DMS 273 (cell line): ENCODE results near the gene MINAR1.

Experiments used
- DNase-seq: peaks from one replicate; lab custom pipeline; 2025; ENCODE audit not compliant: unreplicated experiment; lab: John Stamatoyannopoulos, UW

MINAR1 gene

DNA sequence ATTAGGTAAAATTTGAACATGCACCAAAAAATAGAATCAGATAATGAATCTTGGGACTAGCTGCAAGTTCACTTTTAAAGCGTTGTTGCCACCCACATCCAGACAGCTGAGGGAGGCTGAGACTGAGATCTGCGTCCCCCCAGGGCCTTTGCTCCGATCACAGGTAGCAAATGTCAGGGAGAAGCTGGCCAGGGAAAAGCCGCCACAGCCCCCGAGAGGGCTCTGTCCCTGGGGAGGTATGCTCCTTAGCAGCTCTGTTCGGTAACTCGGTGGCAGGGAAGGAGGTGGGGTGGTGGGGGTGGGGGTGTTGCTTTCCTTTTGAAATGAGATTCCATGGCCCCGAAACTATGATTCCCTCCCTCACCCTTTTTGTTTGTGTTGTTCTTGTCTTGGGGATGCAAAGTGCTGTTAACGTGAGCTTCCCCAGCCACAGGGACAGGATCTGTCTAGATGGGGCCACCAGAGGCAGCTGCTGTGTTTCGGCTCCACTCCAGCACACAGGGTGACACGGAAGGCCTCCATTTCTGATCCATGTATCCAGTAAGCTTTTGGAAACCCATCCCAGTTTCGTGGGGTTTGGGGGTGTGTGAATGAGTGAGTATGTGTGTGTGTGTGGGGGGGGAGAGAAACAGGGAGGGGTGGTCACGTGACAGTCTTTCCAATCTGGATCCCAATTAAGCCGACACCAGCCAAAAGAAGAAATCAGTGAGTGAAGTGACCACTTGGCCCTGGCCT lies 1.1 kb upstream of the MINAR1 start:
- DNase-seq, result no peak

DNA sequence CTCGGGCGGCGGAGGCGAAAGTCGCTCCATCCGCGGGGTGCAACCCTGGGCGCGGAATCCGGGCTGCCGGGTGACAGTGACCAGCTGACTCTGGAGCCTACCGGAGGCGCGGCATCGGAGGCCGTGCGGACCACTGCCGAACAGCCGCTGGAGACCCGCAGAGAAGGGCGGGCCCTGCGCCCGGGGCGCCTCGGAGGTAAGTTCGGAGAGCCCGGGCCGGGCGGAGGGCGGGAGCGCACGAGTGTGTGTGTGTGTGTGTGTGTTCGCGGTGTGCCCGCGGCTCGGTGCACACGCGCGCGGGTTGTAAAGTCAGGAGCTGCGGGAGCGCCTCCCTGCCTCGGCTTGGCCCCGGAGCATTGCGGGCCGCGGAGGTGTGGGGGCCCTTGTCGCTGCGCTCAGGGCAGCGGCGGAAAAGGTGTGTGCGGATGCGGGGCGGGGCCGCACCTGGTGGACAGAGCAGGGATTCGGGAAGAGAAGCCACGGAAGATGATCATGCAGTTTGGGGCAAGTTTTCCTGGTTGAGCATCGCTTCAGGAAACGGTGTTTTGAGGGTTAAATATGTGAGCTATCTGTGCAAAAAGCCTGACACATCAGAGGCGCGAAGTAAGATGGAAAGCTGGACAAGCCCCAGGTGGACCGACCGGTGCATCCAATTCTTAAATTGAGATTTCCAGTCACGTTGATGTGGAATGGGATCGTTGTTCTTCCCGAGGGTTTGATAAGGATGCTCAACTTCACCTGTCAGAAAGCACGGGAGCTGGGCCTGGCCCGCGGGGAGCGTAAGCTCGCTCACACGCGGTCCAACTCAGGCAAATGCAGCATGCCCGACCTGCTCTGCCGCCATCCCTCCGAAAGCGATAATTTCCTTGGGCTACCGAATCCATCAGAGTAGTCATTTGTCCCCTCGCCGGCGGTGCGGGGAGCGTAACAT lies 474 bp downstream of the MINAR1 start:
- peak; percentile 48 for DNase-seq

DNA sequence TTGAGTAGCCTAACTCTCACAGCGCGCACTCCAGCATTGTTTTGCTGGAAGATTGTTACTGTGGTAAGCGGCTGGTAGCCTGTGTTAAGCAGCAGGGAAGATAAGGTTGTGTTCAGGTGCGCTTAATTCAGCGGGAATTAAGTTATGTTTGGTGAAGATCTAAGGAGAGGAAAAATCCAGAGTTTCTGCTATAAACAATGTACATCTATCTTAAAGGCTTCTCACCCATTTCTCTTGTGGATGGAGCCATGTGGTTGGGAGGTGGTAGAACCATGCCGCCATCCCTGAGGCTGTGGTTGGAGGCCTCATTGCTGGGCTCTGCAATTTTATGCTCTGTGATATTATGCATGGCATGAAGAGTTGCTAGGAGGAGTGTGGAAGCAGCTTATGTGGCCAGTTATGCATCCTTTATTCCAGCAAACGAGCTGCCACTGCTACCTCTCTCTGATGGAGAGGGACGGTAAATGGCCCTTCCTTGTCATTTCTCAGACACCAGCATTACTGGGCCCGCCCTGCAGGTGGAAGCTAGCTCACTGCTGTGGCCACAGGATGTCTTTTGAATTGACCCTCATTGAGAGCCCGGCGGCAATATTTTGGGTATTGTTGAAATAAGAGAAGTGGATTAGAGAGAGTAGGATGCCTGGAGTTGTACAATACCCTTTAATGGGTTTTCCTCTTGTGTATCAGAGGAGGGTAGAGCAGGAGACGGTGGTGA lies 1.3 kb downstream of the MINAR1 start:
- DNase-seq, result no peak

DNA sequence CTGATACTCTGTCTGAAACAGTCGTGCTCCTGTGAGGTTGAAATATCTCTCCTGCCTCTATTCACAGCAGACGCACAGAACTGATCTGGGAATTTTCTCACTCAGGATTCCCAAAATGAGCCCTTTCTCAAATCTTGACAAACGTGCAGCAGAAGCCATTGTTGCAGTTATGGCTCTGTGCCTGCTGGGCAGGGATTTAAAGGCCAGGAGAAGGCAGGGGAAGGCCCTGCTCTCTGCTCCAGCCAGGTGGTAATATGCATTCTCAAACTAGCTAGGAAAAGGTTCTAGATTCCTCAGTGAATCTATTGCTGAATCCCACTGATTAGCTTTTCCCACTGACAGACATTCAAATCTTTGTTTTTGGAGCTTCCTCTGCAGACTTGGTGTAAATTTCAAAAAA lies 2.2 kb downstream of the MINAR1 start:
- DNase-seq, result no peak

DNA sequence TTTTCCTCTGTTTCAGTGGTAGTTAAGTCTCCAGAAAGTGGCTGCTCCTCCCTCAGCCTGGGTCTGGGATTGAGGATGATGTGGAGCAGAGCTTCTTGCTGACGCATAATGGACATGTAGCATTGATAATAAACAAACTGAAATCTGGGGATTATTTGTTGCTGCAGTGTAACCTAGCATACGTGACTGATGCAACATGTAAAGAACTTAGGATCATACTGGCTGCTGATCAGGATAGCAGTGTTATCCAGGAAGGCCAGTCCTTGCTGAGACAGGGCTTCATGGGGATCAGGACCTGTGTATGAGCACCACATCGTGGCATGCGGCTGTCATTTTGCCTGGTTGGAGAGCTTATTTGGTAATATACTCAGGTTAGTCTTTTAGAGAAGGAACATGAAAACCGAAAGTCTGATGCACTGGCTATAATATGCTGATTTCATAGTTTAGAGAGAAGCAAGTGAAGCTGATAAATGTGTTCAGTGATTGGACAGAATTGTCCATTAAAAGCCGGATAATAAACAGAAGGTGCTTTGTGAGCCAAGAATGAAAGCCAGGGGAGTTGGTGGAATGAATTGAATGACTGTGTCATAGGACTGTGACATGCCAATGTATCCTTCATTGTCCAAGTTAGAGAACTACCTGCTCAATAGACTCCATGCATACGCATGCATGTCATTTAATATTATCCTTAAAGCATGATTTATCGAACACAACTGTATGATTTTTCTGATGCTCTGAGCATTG lies 4.1 kb downstream of the MINAR1 start:
- no peak for DNase-seq

DNA sequence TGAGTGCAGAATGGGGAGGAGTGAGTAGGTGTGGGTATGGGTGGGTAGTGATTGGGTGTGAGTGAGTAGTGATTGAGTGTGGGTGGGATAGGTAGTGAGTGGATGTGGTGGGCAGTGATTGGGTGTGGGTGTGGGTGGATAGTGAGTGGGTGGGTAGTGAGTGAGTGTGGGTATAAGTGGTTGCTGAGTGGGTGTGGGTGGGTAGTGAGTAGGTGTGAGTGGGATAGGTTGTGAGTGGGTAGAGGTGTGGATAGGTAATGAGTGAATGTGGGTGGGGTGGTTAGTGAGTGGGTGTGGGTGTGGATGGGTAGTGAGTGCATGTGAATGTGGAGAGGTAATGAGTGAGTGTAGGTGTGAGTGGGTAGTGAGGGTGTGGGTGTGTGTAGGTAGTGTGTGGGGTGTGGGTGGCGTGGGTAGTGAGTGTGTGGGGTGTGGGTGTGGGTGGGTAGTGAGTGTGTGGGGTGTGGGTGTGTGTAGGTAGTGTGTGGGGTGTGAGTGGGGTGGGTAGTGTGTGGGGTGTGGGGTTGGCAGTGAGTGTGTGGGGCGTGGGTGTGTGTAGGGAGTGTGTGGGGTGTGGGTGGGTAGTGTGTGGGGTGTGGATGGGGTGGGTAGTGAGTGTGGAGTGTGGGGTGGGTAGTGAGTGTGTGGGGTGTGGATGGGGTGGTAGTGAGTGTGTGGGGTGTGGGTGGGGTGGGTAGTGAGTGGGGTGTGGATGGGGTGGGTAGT lies 5.3 kb downstream of the MINAR1 start:
- no peak for DNase-seq

DNA sequence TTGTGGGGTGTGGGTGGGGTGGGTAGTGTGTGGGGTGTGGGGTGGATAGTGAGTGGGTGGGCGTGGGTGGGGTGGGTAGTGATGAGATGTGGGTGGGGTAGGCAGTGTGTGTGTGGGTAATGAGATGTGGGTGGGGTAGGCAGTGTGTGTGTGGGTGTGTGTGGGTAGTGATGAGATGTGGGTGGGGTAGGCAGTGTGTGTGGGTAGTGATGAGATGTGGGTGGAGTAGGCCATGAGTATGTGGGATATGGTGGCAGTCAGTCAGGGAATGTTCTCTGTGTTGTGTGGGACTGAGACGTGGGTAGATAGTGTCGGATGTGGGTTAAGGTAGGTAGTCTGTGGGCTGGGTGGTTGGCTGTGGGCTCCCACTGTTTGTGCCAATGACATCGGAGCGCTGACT lies 7.1 kb downstream of the MINAR1 start:
- no peak for DNase-seq

DNA sequence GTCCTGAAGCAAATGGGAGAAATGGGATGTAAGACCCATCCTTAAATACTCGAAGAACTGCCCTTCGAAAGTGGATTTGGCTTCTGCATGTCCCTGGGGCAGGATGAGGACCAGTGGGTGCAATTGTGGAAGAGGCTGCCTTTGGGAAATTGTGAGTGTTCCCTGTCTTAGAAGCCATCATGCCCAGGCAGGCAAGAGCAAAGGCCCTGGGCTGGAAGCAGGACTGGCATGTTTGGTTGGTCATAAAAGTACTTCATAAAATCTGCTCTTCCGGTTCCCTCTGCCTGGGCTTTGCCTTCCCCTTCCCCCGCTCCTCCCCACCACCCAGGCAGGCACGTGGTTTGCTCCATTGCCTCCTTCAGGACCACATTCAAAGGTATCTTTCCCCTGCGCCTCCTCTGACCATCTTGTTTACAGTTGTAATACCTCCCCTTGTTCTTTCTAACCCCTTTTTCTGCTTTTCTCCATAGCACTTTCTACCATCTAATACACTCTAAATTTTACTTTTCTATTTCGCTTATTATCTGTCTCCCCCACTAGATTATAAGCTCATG lies 8.3 kb downstream of the MINAR1 start:
- DNase-seq, result no peak

DNA sequence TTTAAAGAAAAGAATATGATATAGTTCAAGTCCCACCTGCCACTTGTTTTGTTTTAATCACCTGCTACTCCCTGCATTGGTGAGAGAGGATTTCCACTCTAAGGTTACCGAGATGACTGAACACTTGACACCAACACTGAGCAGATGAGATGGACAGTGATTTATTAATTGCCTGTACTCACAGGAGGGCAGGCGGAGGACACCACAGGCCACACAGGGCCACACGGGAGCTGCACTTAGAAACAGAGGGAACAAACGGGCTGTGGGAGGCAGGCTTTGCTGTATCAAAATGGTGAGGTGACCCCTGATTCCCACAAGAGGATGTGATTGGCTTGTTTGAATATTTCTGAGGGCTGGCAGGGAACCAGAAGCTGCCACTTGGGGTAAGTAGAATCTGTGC lies 10.8 kb downstream of the MINAR1 start:
- DNase-seq, result no peak

DNA sequence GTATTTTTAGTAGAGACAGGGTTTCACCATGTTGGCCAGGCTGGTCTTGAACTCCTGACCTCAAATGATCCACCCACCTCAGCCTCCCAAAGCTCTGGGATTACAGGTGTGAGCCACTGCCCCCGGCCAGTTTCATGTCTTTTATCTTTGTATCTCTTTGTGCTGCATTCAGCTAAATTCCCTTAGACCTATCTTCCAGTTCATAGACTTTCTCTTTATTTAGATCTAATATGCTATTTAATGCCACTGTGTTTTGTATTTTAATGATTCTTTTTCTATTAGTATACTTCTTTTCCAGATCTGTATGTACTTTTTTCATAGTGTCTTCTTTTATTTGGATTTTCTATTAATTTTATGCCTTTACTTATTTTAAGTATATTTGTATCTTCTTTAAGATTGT lies 14.9 kb downstream of the MINAR1 start:
- no peak for DNase-seq

DNA sequence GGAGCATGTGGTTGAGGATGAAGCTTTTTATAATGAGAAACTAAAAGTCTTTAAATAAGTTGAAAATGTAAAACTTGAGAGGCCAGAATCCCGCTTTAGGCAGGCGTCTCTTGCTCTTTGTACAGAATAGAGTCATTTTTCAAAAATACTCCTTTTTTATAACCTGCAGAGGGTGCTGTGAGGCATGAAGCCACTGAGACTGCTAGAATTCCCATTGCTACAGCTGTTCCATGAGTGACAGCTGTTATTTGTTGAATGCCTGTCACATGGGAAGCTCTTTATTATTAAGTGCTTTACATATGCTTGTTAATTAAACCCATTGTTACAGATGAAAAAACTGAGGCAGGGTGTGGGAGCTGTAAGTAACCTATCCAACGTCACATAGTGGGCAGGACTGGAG lies 18.5 kb downstream of the MINAR1 start:
- DNase-seq, result peak; percentile 19

DNA sequence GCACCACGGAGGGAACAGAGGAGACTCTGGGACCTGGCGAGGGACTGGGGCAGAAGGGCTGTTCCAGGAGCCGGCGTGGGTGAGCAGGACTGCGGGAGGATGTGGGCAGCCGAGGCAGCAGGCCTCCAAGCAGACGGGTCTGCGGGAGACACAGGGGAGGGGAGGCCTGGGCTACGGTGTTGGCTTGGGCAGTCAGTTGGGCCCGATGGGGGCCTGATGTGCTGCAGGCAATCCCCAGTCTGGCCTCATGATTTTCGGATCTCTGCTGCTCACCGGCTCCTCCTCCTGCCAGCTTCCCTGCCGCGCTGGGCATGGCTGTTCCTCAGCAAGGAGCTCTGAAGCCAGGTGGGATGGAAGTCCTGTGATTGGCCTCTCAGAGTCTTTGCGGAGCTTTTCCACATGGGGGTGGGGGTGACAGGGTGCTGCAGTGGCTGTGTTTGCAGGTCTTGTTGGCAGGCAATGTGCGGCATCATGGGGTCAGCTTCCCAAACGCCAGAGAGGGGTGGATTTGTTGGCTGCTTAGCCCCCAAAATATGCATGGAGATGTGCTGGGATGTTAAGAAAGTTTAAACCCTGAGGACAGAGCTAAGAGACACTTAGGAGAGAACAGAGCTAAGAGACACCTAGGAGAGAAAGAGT lies 19.3 kb downstream of the MINAR1 start:
- no peak for DNase-seq

DNA sequence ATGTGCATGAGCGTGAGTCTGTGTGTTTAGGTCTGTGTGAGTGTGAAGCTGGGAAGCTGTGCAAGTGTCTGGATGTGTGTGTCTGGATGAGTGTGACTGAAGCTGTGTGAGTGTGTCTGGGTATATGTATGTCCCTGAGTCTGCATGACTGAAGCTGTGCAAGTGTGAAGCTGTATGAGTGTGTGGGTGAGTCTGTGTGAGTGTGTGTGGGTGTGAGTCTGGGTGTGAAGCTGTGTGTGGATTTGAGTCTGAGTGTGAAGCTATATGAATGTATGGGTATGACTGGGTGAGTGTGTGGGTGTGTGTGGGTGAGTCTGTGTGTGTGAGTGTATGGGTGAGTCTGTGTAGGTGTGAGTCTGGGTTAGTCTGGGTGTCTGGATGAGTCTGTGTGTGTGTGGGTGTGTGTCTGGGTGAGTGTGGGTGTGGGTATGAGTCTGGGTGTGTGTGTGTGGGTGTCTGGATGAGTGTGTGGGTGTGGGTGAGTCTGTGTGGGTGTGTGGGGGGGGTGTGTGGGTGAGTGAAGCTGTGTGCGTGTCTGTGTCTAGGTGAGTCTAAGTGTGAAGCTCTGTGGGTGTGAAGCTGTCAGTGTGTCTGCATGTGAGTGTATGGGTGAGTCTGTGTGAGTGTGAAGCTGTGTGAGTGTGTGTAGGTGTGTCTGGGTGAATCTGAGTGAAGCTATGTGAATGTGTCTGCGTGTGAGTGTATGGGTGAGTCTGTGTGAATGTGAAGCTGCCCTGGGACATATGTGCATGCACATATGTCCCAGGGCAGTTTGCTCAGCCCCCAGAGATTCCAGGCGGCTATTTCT lies 20.3 kb downstream of the MINAR1 start:
- no peak for DNase-seq

DNA sequence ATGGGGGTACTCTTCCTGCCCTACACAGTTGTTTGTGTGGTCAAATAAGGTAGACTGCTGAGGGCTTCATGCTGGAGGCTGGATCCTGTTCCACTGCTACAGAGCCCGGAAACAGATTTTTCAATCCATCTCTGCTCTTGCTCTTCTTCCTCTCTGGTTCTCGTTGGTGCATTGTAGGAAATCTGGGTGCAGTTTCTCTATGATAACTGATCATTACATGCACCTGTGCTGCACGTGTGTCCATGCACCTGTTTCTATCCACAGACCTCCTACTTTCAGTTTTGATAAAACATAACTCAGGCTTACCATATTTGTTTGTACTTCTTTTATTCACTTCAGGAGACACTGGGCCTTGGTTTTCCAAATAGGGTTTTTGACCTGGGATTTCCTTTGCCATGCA lies 21.3 kb downstream of the MINAR1 start:
- no peak for DNase-seq

DNA sequence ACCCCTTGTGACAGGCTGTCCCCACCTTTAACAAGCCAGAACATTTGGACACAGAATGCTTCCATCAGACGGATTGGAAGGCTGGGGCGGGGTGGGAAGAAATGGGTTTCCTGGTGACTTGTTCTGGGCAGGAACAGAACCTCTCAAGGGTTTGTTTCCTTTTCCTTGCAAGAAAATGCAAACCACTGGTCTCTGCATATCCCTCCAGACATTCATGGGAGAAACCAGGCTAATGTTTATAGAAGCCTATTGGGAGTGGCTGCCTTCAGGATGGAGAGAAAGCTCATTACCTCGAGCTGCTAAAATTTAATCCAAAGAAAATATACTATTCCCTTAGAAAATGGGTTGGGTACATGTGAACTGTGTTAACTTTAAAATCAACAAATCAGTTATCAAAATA lies 21.9 kb downstream of the MINAR1 start:
- DNase-seq, result no peak

DNA sequence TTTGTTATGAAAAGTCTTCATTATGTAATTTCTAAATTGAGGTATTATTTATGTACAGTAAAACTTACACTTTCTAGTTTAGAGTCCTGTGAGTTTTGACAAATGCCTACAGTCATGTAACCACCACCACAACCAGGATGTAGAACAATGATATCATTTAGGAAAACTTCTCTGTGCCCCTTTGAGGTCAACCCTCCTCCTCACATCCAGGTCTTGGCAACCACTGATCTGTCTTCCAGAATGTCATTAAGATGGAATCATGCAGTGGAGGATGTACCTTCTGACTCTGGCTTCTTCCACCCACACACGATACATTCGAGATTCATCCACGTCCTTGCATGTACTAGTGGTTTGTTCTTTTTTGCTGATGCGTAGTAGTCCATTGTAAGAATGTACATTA lies 23.2 kb downstream of the MINAR1 start:
- DNase-seq, result no peak

DNA sequence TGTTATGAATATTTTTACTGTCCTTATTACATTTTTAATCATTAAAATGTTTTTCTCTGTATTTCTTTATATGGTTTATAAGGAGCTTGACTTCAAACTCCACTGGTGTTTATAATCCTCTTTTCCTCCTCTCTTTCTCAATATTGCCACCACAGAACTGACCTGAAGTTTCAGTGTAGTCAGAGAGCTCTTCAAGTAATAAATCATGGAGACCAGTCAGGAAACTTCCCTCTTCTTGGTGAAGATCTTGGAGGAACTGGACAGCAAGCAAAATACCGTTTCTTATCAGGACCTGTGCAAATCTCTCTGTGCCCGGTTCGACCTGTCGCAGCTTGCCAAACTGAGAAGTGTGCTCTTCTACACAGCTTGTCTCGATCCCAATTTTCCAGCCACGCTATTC lies 23.8 kb downstream of the MINAR1 start:
- DNase-seq, result no peak

DNA sequence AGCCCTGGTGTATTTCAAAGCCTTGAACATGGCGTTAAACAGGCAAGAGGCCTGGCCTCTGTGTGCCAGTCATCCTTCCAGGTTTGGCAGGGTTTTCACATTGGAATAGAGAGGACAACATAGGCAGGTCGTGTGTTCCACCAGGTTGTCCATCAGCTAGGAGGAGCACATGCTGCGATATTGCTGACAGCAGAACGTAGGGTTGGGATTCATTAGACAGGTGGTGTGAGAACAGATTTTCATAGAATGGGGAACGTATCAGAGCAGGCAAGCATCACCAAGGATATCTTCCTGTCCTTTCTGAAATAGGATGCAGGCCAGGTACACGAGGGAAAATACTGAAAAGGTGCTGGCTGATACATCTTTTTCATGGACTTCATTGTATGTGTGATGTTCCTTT lies 26.4 kb downstream of the MINAR1 start:
- DNase-seq, result no peak

DNA sequence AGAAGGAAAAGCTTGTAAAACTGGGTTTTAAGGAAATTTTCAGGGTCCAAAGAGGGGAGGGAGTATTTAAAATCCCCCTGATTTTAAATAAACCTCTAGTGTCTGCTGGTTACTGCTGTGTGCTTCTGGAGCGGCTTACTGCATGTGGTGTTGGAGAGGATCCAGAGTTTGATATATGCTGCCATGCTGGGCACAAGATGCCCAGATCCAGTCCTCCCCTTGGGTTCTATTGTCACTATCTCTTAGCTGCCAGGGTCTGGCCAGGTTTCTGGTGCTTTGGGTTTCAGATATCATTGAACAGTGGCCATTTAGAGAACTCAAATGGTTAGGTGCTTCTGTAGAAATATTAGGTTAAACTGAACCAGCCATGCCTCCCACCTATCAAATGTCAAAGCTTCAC lies 27.5 kb downstream of the MINAR1 start:
- no peak for DNase-seq
